ENCODE results near the gene DUSP22.

The DUSP22 gene

DNA sequence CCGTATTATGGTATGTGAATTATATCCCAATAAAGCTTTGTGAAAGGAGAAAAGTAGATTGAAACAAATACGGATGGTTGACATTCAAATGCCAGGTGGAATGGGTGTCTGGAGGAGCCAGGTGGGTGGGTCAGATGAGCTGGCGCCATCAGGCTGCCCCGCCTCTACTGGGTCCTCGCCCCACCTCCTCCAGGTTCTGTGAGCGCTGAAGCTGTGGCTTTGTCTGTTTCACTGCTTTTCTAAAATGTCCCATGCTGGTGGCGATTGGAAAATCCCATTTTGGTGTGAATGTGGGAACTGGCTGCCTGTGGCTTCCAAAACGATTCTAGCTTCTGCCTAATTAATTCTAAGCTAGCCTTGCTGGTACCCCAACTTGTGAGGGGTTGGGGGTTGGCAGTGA is 16.5 kb downstream of the DUSP22 start:
- TF ChIP-seq, protein P1, sequence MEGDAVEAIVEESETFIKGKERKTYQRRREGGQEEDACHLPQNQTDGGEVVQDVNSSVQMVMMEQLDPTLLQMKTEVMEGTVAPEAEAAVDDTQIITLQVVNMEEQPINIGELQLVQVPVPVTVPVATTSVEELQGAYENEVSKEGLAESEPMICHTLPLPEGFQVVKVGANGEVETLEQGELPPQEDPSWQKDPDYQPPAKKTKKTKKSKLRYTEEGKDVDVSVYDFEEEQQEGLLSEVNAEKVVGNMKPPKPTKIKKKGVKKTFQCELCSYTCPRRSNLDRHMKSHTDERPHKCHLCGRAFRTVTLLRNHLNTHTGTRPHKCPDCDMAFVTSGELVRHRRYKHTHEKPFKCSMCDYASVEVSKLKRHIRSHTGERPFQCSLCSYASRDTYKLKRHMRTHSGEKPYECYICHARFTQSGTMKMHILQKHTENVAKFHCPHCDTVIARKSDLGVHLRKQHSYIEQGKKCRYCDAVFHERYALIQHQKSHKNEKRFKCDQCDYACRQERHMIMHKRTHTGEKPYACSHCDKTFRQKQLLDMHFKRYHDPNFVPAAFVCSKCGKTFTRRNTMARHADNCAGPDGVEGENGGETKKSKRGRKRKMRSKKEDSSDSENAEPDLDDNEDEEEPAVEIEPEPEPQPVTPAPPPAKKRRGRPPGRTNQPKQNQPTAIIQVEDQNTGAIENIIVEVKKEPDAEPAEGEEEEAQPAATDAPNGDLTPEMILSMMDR (conservative IDR thresholded peaks at IDR 0.05), result no peak
- no peak overlapping the region for H3K27ac ChIP-seq

DNA sequence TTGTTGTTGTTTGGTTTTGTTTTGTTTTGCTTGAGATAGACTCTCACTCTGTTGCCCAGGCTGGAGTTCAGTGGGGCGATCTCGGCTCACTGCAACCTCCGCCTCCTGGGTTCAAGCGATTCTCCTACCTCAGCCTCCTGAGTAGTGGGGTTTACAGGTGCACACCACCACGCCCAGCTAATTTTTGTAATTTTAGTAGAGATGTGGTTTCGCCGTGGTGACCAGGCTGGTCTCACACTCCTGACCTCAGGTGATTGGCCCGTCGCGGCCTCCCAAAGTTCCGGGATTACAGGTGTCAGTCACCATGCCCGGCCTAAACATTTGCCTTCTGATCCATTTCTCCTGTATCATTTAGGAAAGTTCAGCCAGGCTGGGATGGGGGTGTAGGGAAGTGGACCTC is 17.7 kb downstream of the DUSP22 start:
- TF ChIP-seq, protein P1 (conservative IDR thresholded peaks at IDR 0.05), result no peak
- H3K27ac ChIP-seq, result no peak overlapping the region

- H3K27ac ChIP-seq, result no peak overlapping the region
- TF ChIP-seq, protein P1 (conservative IDR thresholded peaks at IDR 0.05), result no peak
Measured at GRCh38 chr6:310671-311070, 18.4 kb downstream of the DUSP22 start.

- H3K27ac ChIP-seq, result no peak overlapping the region
- TF ChIP-seq, protein P1 (conservative IDR thresholded peaks at IDR 0.05), result no peak
Measured at GRCh38 chr6:311679-312220, 19.5 kb downstream of the DUSP22 start.

GRCh38 chr6:313087-313486 is 20.8 kb downstream of the DUSP22 start:
- H3K27ac ChIP-seq, result peak overlapping the region; percentile 26; the same call in 1 of the 2 replicates

DNA sequence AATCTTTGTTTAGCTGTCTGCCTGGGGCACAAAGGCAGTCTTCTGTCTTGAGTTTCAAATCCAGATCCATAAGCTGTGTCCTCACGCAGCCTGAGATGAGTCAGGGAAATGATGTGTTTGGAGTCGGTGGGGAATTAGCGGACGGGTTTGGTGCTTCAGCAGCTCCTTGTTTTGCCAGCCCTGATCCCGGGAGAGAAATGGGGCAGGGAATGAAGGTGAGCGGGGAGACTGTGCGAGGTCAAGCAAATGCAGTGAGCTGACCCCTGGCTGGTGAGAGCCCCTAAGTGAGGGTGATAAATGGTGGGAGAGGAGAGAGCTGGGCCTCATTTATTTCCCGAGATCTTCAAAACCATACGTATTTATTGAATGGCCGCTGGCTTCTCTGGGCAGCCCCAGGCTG is 21.6 kb downstream of the DUSP22 start:
- no peak overlapping the region for H3K27ac ChIP-seq
- TF ChIP-seq, protein P1 (conservative IDR thresholded peaks at IDR 0.05), result no peak

More at GRCh38 chr6:313087-313486, 20.8 kb downstream of the DUSP22 start:
- TF ChIP-seq, protein P1 (conservative IDR thresholded peaks at IDR 0.05), result no peak

DNA sequence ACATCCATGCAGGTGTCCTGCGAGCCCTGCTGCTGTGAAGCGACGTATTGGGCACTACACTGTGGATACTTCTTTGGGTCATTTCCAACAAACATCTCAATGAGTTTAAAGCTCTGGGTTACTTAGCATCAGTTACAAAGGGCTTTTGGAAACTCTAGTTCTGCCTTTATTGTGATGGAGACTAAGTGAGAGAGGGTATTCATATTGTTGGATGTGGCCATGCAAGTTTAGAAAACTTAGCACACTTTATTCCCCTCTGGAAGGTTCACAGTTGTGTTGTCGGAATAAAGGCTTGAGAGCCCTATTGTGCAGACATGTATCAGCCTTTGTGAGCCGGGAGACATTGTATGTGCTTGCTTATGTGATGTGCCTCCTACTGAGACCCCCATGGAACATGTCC is 22.1 kb downstream of the DUSP22 start:
- TF ChIP-seq, protein P1 (conservative IDR thresholded peaks at IDR 0.05), result no peak

More for the DNA sequence above, 22.1 kb downstream of the DUSP22 start:
- H3K27ac ChIP-seq, result no peak overlapping the region
